ENCODE measurements around the gene COL4A4.
"Not testable (repeated sequence)": the region's sequence is repeated elsewhere in the genome, so short reads cannot be mapped to it uniquely, and the experiment has no call there.

Gene COL4A4

DNA sequence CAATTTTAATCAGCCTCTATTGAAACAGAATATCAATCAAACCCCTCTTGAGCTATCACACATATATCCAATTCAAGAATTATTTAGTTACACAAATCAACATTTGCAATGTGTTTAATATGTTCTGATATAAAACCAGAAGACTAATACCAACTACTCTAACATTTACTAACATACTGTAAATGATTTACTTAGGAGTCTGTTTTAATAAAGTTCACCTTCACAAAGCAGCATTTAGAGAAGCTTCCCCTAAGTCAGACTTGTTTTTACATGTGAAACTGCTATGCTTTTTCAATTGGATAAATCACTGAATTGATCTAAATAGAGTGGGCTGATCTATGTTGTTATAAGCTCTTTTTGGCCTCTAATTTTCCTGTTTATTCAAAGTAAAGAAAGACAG lies 18.8 kb upstream of the COL4A4 start:
- H3K9me3 ChIP-seq (ENCODE audit: insufficient read depth, low read length) = peaks cover 6% of the 10 kb centered on the region; the same call in 1 of the 2 replicates
- no peak overlapping the region for H3K4me3 ChIP-seq (ENCODE audit: insufficient read length, low read depth)
- no peaks in the 10 kb centered on the region for H3K4me1 ChIP-seq (ENCODE audit: insufficient read depth, insufficient read length)
- no peaks in the 10 kb centered on the region for H3K27me3 ChIP-seq (ENCODE audit: insufficient read depth, insufficient read length)
- DNase-seq (ENCODE audit: low read depth, low spot score) = no peak
- TF ChIP-seq ZNF274 (IDR thresholded peaks at IDR 0.05; ENCODE audit: low read depth, low read length) (no peak), YY1 (IDR thresholded peaks at IDR 0.05; ENCODE audit: insufficient read depth, insufficient read length) (no peak), SUZ12 (IDR thresholded peaks at IDR 0.05; ENCODE audit: extremely low read depth, insufficient read depth, insufficient read length) (no peak)
- no peaks in the 10 kb centered on the region for H3K36me3 ChIP-seq (ENCODE audit: insufficient read depth, insufficient read length, low read length)
- no peak overlapping the region for H3K9ac ChIP-seq (ENCODE audit: insufficient read length, low read depth)

DNA sequence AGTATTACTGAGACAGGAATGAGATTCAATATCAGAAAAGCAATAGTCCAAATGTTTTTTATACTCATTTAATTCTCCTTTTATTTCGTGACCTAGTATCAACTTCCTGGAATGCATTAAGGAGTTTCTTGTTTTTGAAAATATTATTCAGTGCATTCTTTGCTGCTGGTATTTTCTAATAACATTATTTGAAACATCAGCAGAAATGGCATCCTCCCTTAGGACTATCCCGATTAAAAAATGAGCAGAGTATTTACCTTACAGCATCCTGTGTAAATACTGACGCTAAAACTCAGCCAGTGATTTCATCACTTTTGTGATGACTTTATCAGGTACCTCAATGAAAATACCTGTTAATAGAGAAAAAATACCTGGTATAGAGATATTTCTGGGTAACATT lies 16.8 kb upstream of the COL4A4 start:
- H3K36me3 ChIP-seq (ENCODE audit: insufficient read depth, insufficient read length, low read length) = no peaks in the 10 kb centered on the region
- H3K9me3 ChIP-seq (ENCODE audit: insufficient read depth, low read length) = peaks cover 6% of the 10 kb centered on the region; the same call in 1 of the 2 replicates
- DNase-seq (ENCODE audit: low read depth, low spot score) = no peak
- H3K4me1 ChIP-seq (ENCODE audit: insufficient read depth, insufficient read length) = no peaks in the 10 kb centered on the region
- no peaks in the 10 kb centered on the region for H3K27me3 ChIP-seq (ENCODE audit: insufficient read depth, insufficient read length)
- no peak overlapping the region for H3K4me3 ChIP-seq (ENCODE audit: insufficient read length, low read depth)
- TF ChIP-seq YY1 (IDR thresholded peaks at IDR 0.05; ENCODE audit: insufficient read depth, insufficient read length) (no peak), ZNF274 (IDR thresholded peaks at IDR 0.05; ENCODE audit: low read depth, low read length) (no peak), SUZ12 (IDR thresholded peaks at IDR 0.05; ENCODE audit: extremely low read depth, insufficient read depth, insufficient read length) (no peak)
- no peak overlapping the region for H3K9ac ChIP-seq (ENCODE audit: insufficient read length, low read depth)

GRCh38 chr2:227179988-227180685 lies 16.1 kb upstream of the COL4A4 start:
- Histone ChIP-seq H3K27me3 (ENCODE audit: insufficient read depth, insufficient read length) (no peaks in the 10 kb centered on the region), H3K9ac (ENCODE audit: insufficient read length, low read depth) (no peak overlapping the region), H3K4me3 (ENCODE audit: insufficient read length, low read depth) (no peak overlapping the region), H3K9me3 (ENCODE audit: insufficient read depth, low read length) (peaks cover 6% of the 10 kb centered on the region; the same call in 1 of the 2 replicates), H3K4me1 (ENCODE audit: insufficient read depth, insufficient read length) (no peaks in the 10 kb centered on the region), H3K36me3 (ENCODE audit: insufficient read depth, insufficient read length, low read length) (no peaks in the 10 kb centered on the region)
- TF ChIP-seq ZNF274 (IDR thresholded peaks at IDR 0.05; ENCODE audit: low read depth, low read length) = no peak
- TF ChIP-seq SUZ12 (IDR thresholded peaks at IDR 0.05; ENCODE audit: extremely low read depth, insufficient read depth, insufficient read length) = no peak
- no peak for TF ChIP-seq YY1 (IDR thresholded peaks at IDR 0.05; ENCODE audit: insufficient read depth, insufficient read length)
- DNase-seq (ENCODE audit: low read depth, low spot score) = no peak

DNA sequence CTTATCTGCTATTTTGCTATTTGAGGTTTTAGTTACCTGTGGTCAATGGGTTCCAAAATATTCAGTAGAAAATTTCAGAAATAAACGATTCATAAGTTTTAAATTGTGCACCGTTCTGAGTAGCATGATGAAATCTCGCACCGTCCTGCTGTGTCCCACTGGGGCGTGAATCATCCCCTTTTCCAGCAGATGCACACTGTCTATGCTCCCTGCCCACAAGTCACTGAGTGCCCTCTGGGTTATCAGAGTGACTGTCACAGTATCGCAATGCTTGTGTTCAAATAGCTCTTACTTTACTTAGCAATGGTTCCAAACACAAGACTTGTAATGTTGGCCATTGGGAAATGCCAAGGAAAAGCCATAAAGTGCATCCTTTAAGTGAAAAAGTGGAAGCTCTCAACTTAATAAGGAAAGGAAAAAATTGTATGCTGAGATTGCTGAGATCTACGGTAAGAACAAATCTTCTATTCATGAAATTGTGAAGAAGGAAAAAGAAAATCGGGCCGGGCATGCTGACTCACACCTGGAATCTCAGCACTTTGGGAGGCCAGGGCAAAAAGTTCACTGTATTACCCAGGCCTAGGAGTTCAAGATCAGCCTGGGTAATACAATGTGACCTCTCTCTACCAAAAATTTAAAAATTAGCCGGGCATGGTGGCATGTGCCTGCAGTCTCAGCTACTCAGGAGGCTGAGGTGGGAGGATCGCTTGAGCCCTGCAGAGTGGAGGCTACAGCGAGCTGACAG lies 13.8 kb upstream of the COL4A4 start:
- DNase-seq (ENCODE audit: low read depth, low spot score) = no peak
- H3K36me3 ChIP-seq (ENCODE audit: insufficient read depth, insufficient read length, low read length) = no peaks in the 10 kb centered on the region
- no peaks in the 10 kb centered on the region for H3K27me3 ChIP-seq (ENCODE audit: insufficient read depth, insufficient read length)
- H3K4me3 ChIP-seq (ENCODE audit: insufficient read length, low read depth) = no peak overlapping the region
- no peak overlapping the region for H3K9ac ChIP-seq (ENCODE audit: insufficient read length, low read depth)
- no peaks in the 10 kb centered on the region for H3K4me1 ChIP-seq (ENCODE audit: insufficient read depth, insufficient read length)
- H3K9me3 ChIP-seq (ENCODE audit: insufficient read depth, low read length) = no peaks in the 10 kb centered on the region
- TF ChIP-seq YY1 (IDR thresholded peaks at IDR 0.05; ENCODE audit: insufficient read depth, insufficient read length) (no peak), SUZ12 (IDR thresholded peaks at IDR 0.05; ENCODE audit: extremely low read depth, insufficient read depth, insufficient read length) (no peak), ZNF274 (IDR thresholded peaks at IDR 0.05; ENCODE audit: low read depth, low read length) (no peak)

DNA sequence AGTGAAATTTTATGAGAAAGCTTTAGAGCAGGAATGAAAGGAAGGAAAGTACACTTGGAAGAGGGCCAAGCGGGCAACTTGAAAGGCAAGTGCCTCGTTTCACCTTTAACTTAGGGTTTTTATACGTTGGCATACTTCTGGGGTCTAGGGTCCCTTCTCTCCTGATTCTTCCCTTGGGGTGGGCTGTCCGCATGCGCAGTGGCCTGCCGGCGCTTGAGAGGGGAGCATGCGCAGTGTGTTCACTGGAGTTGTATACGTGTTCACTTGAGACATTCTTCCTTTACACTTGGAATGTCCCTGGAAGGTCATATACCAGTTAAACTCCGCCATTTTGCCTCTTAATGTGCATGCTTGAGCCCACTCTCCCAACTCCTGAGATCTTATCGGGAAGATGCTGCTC lies 7.8 kb upstream of the COL4A4 start:
- H3K4me1 ChIP-seq (ENCODE audit: insufficient read depth, insufficient read length); H3K4me3 ChIP-seq (ENCODE audit: insufficient read length, low read depth); H3K36me3 ChIP-seq (ENCODE audit: insufficient read depth, insufficient read length, low read length); DNase-seq (ENCODE audit: low read depth, low spot score); H3K9me3 ChIP-seq (ENCODE audit: insufficient read depth, low read length); H3K9ac ChIP-seq (ENCODE audit: insufficient read length, low read depth): not testable (repeated sequence)
- H3K27me3 ChIP-seq (ENCODE audit: insufficient read depth, insufficient read length) = peaks cover 13% of the 10 kb centered on the region

- H3K27me3 ChIP-seq (ENCODE audit: insufficient read depth, insufficient read length) = peaks cover 83% of the 10 kb centered on the region
- no peak overlapping the region for H3K9ac ChIP-seq (ENCODE audit: insufficient read length, low read depth)
- DNase-seq (ENCODE audit: low read depth, low spot score) = no peak
- no peaks in the 10 kb centered on the region for H3K36me3 ChIP-seq (ENCODE audit: insufficient read depth, insufficient read length, low read length)
- peak overlapping the region; percentile 63 for H3K4me3 ChIP-seq (ENCODE audit: insufficient read length, low read depth)
- H3K9me3 ChIP-seq (ENCODE audit: insufficient read depth, low read length) = no peaks in the 10 kb centered on the region
- TF ChIP-seq ZNF274 (IDR thresholded peaks at IDR 0.05; ENCODE audit: low read depth, low read length) (no peak), SUZ12 (IDR thresholded peaks at IDR 0.05; ENCODE audit: extremely low read depth, insufficient read depth, insufficient read length) (no peak), YY1 (IDR thresholded peaks at IDR 0.05; ENCODE audit: insufficient read depth, insufficient read length) (no peak)
- H3K4me1 ChIP-seq (ENCODE audit: insufficient read depth, insufficient read length) = peaks cover 4% of the 10 kb centered on the region
These were observed 822 bp upstream of the COL4A4 start for GRCh38 chr2:227164763-227165291.

DNA sequence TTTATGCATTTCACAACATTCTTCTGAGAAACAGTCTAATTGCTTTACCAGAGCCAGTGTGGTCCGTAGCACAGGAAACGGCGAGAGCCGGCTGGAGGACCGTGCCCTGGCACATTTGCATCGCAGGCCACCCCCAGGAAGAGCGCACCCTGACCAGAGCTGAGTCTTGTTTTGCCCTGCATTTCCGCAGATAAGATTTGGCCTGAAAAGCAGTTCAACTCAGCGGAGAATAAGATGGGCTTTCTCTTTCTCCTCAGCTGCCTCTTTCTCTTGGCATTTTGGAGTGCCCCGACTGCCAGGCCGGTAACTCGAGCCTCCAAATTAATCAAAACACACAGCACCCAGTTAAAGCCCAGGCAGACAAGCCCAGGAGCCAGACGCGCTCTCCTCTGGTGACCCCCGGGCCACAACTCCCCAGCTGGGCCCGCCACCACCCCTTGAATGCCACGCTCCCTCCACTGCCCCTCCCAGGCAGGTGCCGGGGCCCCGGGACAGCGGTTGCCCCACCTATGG lies 464 bp downstream of the COL4A4 start:
- no peaks in the 10 kb centered on the region for H3K9me3 ChIP-seq (ENCODE audit: insufficient read depth, low read length)
- no peak for DNase-seq (ENCODE audit: low read depth, low spot score)
- peaks cover 4% of the 10 kb centered on the region for H3K4me1 ChIP-seq (ENCODE audit: insufficient read depth, insufficient read length)
- peak overlapping the region; percentile 68 for H3K9ac ChIP-seq (ENCODE audit: insufficient read length, low read depth)
- no peak for TF ChIP-seq ZNF274 (IDR thresholded peaks at IDR 0.05; ENCODE audit: low read depth, low read length)
- no peak for TF ChIP-seq YY1 (IDR thresholded peaks at IDR 0.05; ENCODE audit: insufficient read depth, insufficient read length)
- no peak for TF ChIP-seq SUZ12 (IDR thresholded peaks at IDR 0.05; ENCODE audit: extremely low read depth, insufficient read depth, insufficient read length)
- H3K36me3 ChIP-seq (ENCODE audit: insufficient read depth, insufficient read length, low read length) = no peaks in the 10 kb centered on the region
- H3K27me3 ChIP-seq (ENCODE audit: insufficient read depth, insufficient read length) = peaks cover 84% of the 10 kb centered on the region
- H3K4me3 ChIP-seq (ENCODE audit: insufficient read length, low read depth) = peak overlapping the region; percentile 63

Data from NT2/D1 (cell line).